GM12878 (cell line): Measurements from ENCODE around the gene SNAP47. TPM values are rescaled to one million over a fixed set of nuclear protein-coding genes. Genes with fewer than 3 reads are reported as not detected.

ENCODE experiments used
- ATAC-seq: fragments of 200-7000 bp; cut with Tn5 transposase; 3 replicates; pipeline ENCODE4 v1.9.1; 2020; ENCODE audit warnings: mild to moderate bottlenecking, moderate library complexity
- BruUV-seq: library from RNA; stranded (reverse); fragments of 400-500 nt; replicated peaks from 2 replicates; lab custom pipeline; 2021; lab: Mats Ljungman, UMichigan
- CTCF ChIA-PET: fragments of 300-600 bp; sonication (Branson Sonifier 250); formaldehyde crosslinking; extraction: SDS; loops from one replicate; lab custom pipeline; 2021; ENCODE audit warnings: inconsistent platforms; lab: Yijun Ruan, JAX
- POLR2A ChIA-PET: fragments of 350-600 bp; formaldehyde crosslinking; extraction: SDS; loops from one replicate; lab custom pipeline; 2021; ENCODE audit warnings: inconsistent platforms; lab: Charles Lee
- RAD21 ChIA-PET: fragments of 300-600 bp; sonication (Branson Sonifier 250); formaldehyde crosslinking; loops from one replicate; lab custom pipeline; 2023; ENCODE audit warnings: antibody characterized with exemption; ENCODE audit not compliant: unreplicated experiment; lab: Charles Lee
- SMC1A ChIA-PET: fragments of 300-600 bp; sonication (Branson Sonifier 250); formaldehyde crosslinking; loops from one replicate; lab custom pipeline; 2023; ENCODE audit not compliant: unreplicated experiment, uncharacterized antibody; lab: Charles Lee
- DNase-seq: peaks from one replicate; pipeline ENCODE4 v3.0.0-alpha.2; 2011; ENCODE audit warnings: low read depth, low spot score
- FAIRE-seq: peaks from 3 replicates; lab custom pipeline; 2011; peaks lifted over from hg19 to GRCh38; lab: Jason Lieb, UNC
- H2AFZ ChIP-seq: 2 replicates; pipeline ENCODE4 v1.6.0; 2011; ENCODE audit warnings: low read depth, low read length, control low read depth; ENCODE audit not compliant: control insufficient read depth
- H3K27ac ChIP-seq: 2 replicates; pipeline ENCODE4 v1.5.1; 2011; ENCODE audit warnings: control low read depth; ENCODE audit not compliant: control insufficient read depth, insufficient read depth
- H3K27me3 ChIP-seq, 2 experiments: replicated peaks in 1 of 2; 2 replicates each; pipeline versions ENCODE4 v1.6.0 to v1.6.1; 2011; ENCODE audit warnings: low read length in 1 of 2; ENCODE audit not compliant: control insufficient read depth in 2 of 2, insufficient read depth in 2 of 2
- H3K36me3 ChIP-seq, 2 experiments: 2 replicates each; pipeline ENCODE4 v1.5.1; 2011; ENCODE audit warnings: low read length in 1 of 2; ENCODE audit not compliant: control insufficient read depth in 2 of 2, insufficient read depth in 2 of 2
- H3K4me1 ChIP-seq: 2 replicates; pipeline ENCODE4 v1.6.1; 2011; ENCODE audit warnings: mild to moderate bottlenecking, low read length, moderate library complexity, mixed read lengths; ENCODE audit not compliant: control insufficient read depth, insufficient read depth
- H3K4me2 ChIP-seq: 2 replicates; pipeline ENCODE4 v1.6.0; 2011; ENCODE audit warnings: control low read depth; ENCODE audit not compliant: control insufficient read depth, insufficient read depth
- H3K4me3 ChIP-seq: fragments of 200-600 bp; sonication (generic); 2 replicates; pipeline ENCODE4 v1.5.1; 2016
- H3K79me2 ChIP-seq: 2 replicates; pipeline ENCODE4 v1.6.0; 2011; ENCODE audit warnings: low read length; ENCODE audit not compliant: control insufficient read depth, insufficient read depth
- H3K9ac ChIP-seq: 2 replicates; pipeline ENCODE4 v1.8.0; 2011; ENCODE audit warnings: low read length, control low read depth, mixed read lengths; ENCODE audit not compliant: control insufficient read depth, insufficient read depth
- H3K9me3 ChIP-seq: replicated peaks from 3 replicates; pipeline ENCODE4 v1.5.1; 2011; ENCODE audit warnings: mild to moderate bottlenecking, low read length; ENCODE audit not compliant: control insufficient read depth, insufficient read depth
- H4K20me1 ChIP-seq: 2 replicates; pipeline ENCODE4 v1.6.0; 2011; ENCODE audit not compliant: control insufficient read depth, insufficient read depth
- ATF3 ChIP-seq: IDR thresholded peaks from 2 replicates; pipeline ENCODE4 v1.6.1; 2011; ENCODE audit warnings: low read depth, mild to moderate bottlenecking, low read length, moderate library complexity, borderline replicate concordance; ENCODE audit errors: extremely low read depth
- BMI1 ChIP-seq: fragments of 450-650 bp; IDR thresholded peaks from 2 replicates; pipeline ENCODE4 v1.6.1; 2016; ENCODE audit warnings: mild to moderate bottlenecking, moderate library complexity, borderline replicate concordance
- CTCF ChIP-seq, 3 experiments: IDR thresholded peaks in 2 of 3; conservative IDR thresholded peaks in 1 of 3; 2 replicates each; pipeline ENCODE4 v1.5.1; 2011; ENCODE audit warnings: low read depth in 3 of 3, low read length in 3 of 3, mild to moderate bottlenecking in 3 of 3, control low read depth in 2 of 3, moderate library complexity in 2 of 3, inconsistent platforms in 1 of 3, mixed read lengths in 1 of 3; ENCODE audit not compliant: control insufficient read depth in 2 of 3, insufficient read depth in 1 of 3; ENCODE audit errors: extremely low read depth in 1 of 3
- NBN ChIP-seq: fragments of 450-650 bp; IDR thresholded peaks from 2 replicates; pipeline ENCODE4 v1.6.1; 2016
- PML ChIP-seq: IDR thresholded peaks from 2 replicates; pipeline ENCODE4 v1.6.1; 2012; ENCODE audit warnings: low read length, inconsistent platforms
- ZBTB4 ChIP-seq: fragments of 450-650 bp; formaldehyde crosslinking; IDR thresholded peaks from 2 replicates; pipeline ENCODE4 v1.4.0; 2022; ENCODE audit warnings: mild to moderate bottlenecking, moderate library complexity
- WGBS: methylation state at CpG from one replicate; pipeline ENCODE4 v1.1.6; 2016; ENCODE audit warnings: low lambda C conversion rate; ENCODE audit not compliant: insufficient replicate concordance, insufficient coverage; ENCODE audit errors: missing lambda C conversion rate; 5-methylcytosine and 5-hydroxymethylcytosine counted together
- in situ Hi-C: fragments of 300-500 bp; cut with MboI; formaldehyde crosslinking; loops from 9 replicates; pipeline ENCODE4 v1.14.3; 2018; ENCODE audit warnings: mixed read lengths
- intact Hi-C: fragments of 100-400 bp; cut with micrococcal nuclease; formaldehyde crosslinking; loops from one replicate; pipeline ENCODE4 v1.14.2; 2022; ENCODE audit not compliant: unreplicated experiment
- polyA plus RNA-seq, 11 experiments: library from polyadenylated mRNA; depleted of rRNA in 4 of 11; unstranded in 6 of 11; stranded (reverse) in 5 of 11; fragments of >200 nt; fragmentation: Nextera tagmentation in 4 of 11; fragmentation: Illumina TruSeq in 1 of 11; extraction: Ambion mirVana in 4 of 11; extraction: Trizol in 1 of 11; gene quantifications; 1 replicate in 1 of 11; 2 replicates in 10 of 11; pipeline versions ENCODE4 v1.2.1 to v1.2.3, GENCODE V29; 2011 to 2016; ENCODE audit warnings: inconsistent platforms in 2 of 11, missing spikeins in 2 of 11, low read depth in 1 of 11
- total RNA-seq, 4 experiments: library from RNA; depleted of rRNA in 3 of 4; stranded (reverse); fragments of >200 nt in 3 of 4; fragmentation: Illumina TruSeq in 1 of 4; extraction: Trizol in 1 of 4; gene quantifications; 2 replicates each; pipeline versions ENCODE4 v1.2.1 to v1.2.3, GENCODE V29; 2013 to 2021
- TF ChIP-seq, protein P1 (sequence below): IDR thresholded peaks from 2 replicates; pipeline ENCODE4 v1.6.1; 2012; ENCODE audit warnings: mild to moderate bottlenecking, low read depth, low read length
- TF ChIP-seq, protein P2 (sequence below): fragments of 450-650 bp; IDR thresholded peaks from 2 replicates; pipeline ENCODE4 v1.6.1; 2017; ENCODE audit warnings: mild to moderate bottlenecking, moderate library complexity

SNAP47 gene
- total and polyA plus RNA-seq, 10 of the 15 experiments (the other 5 are each of a cell fraction or from before 2014, with no cell fraction given), result 1.3 to 39.6 (median 25.2) TPM

GRCh38 chr1:227808566-227808965 lies 73.3 kb downstream of the SNAP47 start (continued):
- TF ChIP-seq, protein P1, sequence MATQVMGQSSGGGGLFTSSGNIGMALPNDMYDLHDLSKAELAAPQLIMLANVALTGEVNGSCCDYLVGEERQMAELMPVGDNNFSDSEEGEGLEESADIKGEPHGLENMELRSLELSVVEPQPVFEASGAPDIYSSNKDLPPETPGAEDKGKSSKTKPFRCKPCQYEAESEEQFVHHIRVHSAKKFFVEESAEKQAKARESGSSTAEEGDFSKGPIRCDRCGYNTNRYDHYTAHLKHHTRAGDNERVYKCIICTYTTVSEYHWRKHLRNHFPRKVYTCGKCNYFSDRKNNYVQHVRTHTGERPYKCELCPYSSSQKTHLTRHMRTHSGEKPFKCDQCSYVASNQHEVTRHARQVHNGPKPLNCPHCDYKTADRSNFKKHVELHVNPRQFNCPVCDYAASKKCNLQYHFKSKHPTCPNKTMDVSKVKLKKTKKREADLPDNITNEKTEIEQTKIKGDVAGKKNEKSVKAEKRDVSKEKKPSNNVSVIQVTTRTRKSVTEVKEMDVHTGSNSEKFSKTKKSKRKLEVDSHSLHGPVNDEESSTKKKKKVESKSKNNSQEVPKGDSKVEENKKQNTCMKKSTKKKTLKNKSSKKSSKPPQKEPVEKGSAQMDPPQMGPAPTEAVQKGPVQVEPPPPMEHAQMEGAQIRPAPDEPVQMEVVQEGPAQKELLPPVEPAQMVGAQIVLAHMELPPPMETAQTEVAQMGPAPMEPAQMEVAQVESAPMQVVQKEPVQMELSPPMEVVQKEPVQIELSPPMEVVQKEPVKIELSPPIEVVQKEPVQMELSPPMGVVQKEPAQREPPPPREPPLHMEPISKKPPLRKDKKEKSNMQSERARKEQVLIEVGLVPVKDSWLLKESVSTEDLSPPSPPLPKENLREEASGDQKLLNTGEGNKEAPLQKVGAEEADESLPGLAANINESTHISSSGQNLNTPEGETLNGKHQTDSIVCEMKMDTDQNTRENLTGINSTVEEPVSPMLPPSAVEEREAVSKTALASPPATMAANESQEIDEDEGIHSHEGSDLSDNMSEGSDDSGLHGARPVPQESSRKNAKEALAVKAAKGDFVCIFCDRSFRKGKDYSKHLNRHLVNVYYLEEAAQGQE, result no peak
- TF ChIP-seq NBN, result no peak

DNA sequence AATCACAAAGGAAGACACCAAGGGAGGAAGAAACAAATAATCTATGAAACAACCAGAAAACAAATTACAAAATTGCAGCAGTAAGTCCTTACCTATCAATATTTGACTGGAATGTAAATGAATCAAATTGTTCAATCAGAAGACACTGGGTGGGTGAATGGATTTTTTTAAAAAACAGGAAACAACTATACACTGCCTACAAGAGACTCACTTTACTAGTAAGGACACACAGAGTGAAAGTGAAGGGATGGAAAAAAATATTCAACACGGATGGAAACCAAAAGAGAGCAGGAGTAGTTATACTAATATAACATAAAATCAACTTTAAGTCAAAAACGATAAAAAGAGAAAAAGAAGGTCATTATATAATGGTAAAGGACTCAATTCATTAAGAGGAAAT lies 73.8 kb downstream of the SNAP47 start:
- ChIA-PET SMC1A (no interaction called here), RAD21 (no interaction called here), POLR2A (no interaction called here), CTCF (no interaction called here)
- Histone ChIP-seq H3K27me3 (no peaks in the 10 kb centered on the region), H3K9me3 (peaks cover 1% of the 10 kb centered on the region; the same call in 1 of the 3 replicates), H3K4me2 (no peak overlapping the region), H4K20me1 (no peaks in the 10 kb centered on the region), H3K27ac (no peak overlapping the region), H3K79me2 (no peaks in the 10 kb centered on the region), H3K4me1 (no peaks in the 10 kb centered on the region), H2AFZ (no peak overlapping the region), H3K36me3 (no peaks in the 10 kb centered on the region), H3K4me3 (no peak overlapping the region), H3K9ac (no peak overlapping the region)
- DNase-seq (no peak), ATAC-seq (no peak), FAIRE-seq (no peak)
- intact Hi-C loops (no loop called here), in situ Hi-C loops (no loop called here)
- 0% methylated on average over 2 of the region's 2 CpGs for WGBS
- BruUV-seq, result no TSS peak
- TF ChIP-seq ATF3 (no peak), CTCF (IDR thresholded peaks at IDR 0.05 in 2 of 3, conservative IDR thresholded peaks at IDR 0.05 in 1 of 3; ENCODE audit: control insufficient read depth in 2 of 3, extremely low read depth in 1 of 3, insufficient read depth in 1 of 3, low read depth in 3 of 3, low read length in 3 of 3) (no peak), ZBTB4 (CRISPR knock-in tag) (no peak), PML (no peak), BMI1 (no peak)
- TF ChIP-seq, protein P2, sequence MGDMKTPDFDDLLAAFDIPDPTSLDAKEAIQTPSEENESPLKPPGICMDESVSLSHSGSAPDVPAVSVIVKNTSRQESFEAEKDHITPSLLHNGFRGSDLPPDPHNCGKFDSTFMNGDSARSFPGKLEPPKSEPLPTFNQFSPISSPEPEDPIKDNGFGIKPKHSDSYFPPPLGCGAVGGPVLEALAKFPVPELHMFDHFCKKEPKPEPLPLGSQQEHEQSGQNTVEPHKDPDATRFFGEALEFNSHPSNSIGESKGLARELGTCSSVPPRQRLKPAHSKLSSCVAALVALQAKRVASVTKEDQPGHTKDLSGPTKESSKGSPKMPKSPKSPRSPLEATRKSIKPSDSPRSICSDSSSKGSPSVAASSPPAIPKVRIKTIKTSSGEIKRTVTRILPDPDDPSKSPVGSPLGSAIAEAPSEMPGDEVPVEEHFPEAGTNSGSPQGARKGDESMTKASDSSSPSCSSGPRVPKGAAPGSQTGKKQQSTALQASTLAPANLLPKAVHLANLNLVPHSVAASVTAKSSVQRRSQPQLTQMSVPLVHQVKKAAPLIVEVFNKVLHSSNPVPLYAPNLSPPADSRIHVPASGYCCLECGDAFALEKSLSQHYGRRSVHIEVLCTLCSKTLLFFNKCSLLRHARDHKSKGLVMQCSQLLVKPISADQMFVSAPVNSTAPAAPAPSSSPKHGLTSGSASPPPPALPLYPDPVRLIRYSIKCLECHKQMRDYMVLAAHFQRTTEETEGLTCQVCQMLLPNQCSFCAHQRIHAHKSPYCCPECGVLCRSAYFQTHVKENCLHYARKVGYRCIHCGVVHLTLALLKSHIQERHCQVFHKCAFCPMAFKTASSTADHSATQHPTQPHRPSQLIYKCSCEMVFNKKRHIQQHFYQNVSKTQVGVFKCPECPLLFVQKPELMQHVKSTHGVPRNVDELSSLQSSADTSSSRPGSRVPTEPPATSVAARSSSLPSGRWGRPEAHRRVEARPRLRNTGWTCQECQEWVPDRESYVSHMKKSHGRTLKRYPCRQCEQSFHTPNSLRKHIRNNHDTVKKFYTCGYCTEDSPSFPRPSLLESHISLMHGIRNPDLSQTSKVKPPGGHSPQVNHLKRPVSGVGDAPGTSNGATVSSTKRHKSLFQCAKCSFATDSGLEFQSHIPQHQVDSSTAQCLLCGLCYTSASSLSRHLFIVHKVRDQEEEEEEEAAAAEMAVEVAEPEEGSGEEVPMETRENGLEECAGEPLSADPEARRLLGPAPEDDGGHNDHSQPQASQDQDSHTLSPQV, result no peak
